SK-N-SH treated with all-trans-retinoic acid at 6 μM for 48 hours (cell line): ENCODE data around the gene POLK.

ENCODE experiments used
- ATAC-seq: fragments of 200-7000 bp; cut with Tn5 transposase; 3 replicates; pipeline ENCODE4 v1.9.1; 2020; ENCODE audit warnings: mild to moderate bottlenecking, moderate library complexity
- ARNTL ChIP-seq: fragments of 450-650 bp; formaldehyde crosslinking; IDR thresholded peaks from 2 replicates; pipeline ENCODE4 v1.5.0; 2020; ENCODE audit warnings: low read depth, mild to moderate bottlenecking, moderate library complexity, borderline replicate concordance
- CSDC2 ChIP-seq: fragments of 250-450 bp; sonication (Bioruptor Pico); IDR thresholded peaks from 2 replicates; pipeline ENCODE4 v1.5.0; 2020; ENCODE audit warnings: mild to moderate bottlenecking, moderate library complexity
- CSRNP3 ChIP-seq: fragments of 250-450 bp; sonication (Bioruptor Pico); IDR thresholded peaks from 2 replicates; pipeline ENCODE4 v1.5.1; 2021; ENCODE audit warnings: mild to moderate bottlenecking, moderate library complexity
- ESRRG ChIP-seq: fragments of 250-450 bp; sonication (Bioruptor Pico); IDR thresholded peaks from 2 replicates; pipeline ENCODE4 v1.6.1; 2021; ENCODE audit warnings: mild to moderate bottlenecking
- ISL1 ChIP-seq: fragments of 250-450 bp; sonication (Bioruptor Pico); IDR thresholded peaks from 2 replicates; pipeline ENCODE4 v2.1.2; 2022; ENCODE audit warnings: mild to moderate bottlenecking, moderate library complexity
- PATZ1 ChIP-seq: fragments of 250-450 bp; sonication (Bioruptor Pico); IDR thresholded peaks from 2 replicates; pipeline ENCODE4 v1.8.0; 2020; ENCODE audit warnings: mild to moderate bottlenecking, moderate library complexity, borderline replicate concordance
- PPARA ChIP-seq: fragments of 250-450 bp; sonication (Bioruptor Pico); IDR thresholded peaks from 2 replicates; pipeline ENCODE4 v1.5.0; 2020; ENCODE audit warnings: mild to moderate bottlenecking, borderline replicate concordance
- RARB ChIP-seq: fragments of 250-450 bp; sonication (Bioruptor Pico); IDR thresholded peaks from 2 replicates; pipeline ENCODE4 v1.8.0; 2021; ENCODE audit warnings: mild to moderate bottlenecking, moderate library complexity
- TCF4 ChIP-seq: fragments of 250-450 bp; sonication (Bioruptor Pico); IDR thresholded peaks from 2 replicates; pipeline ENCODE4 v1.8.0; 2021; ENCODE audit warnings: mild to moderate bottlenecking, moderate library complexity, borderline replicate concordance
- TOX ChIP-seq: fragments of 250-450 bp; sonication (Bioruptor Pico); IDR thresholded peaks from 2 replicates; pipeline ENCODE4 v1.8.0; 2021; ENCODE audit warnings: mild to moderate bottlenecking, moderate library complexity, borderline replicate concordance
- TSHZ2 ChIP-seq: fragments of 250-450 bp; sonication (Bioruptor Pico); IDR thresholded peaks from 2 replicates; pipeline ENCODE4 v1.5.0; 2020; ENCODE audit warnings: mild to moderate bottlenecking, moderate library complexity
- ZC3H10 ChIP-seq: fragments of 250-450 bp; sonication (Bioruptor Pico); IDR thresholded peaks from 2 replicates; pipeline ENCODE4 v1.5.1; 2021; ENCODE audit warnings: mild to moderate bottlenecking, moderate library complexity
- ZFP3 ChIP-seq: fragments of 250-450 bp; sonication (Bioruptor Pico); IDR thresholded peaks from 2 replicates; pipeline ENCODE4 v1.5.0; 2020; ENCODE audit warnings: mild to moderate bottlenecking, moderate library complexity
- ZNF565 ChIP-seq: fragments of 450-650 bp; formaldehyde crosslinking; conservative IDR thresholded peaks from 2 replicates; pipeline ENCODE4 v1.5.0; 2020; ENCODE audit warnings: low read depth, mild to moderate bottlenecking, moderate library complexity
- ZNF70 ChIP-seq: fragments of 450-650 bp; formaldehyde crosslinking; IDR thresholded peaks from 2 replicates; pipeline ENCODE4 v1.5.0; 2020; ENCODE audit warnings: mild to moderate bottlenecking, moderate library complexity
- TF ChIP-seq, protein P1 (sequence below): fragments of 250-450 bp; sonication (Bioruptor Pico); IDR thresholded peaks from 2 replicates; pipeline ENCODE4 v1.5.1; 2020; ENCODE audit warnings: low read depth, mild to moderate bottlenecking, moderate library complexity

The POLK gene

GRCh38 chr5:75617736-75618352, 106.2 kb downstream of the POLK start:
- no peak for TF ChIP-seq TCF4
- ATAC-seq = peak; percentile 33; the same call in 1 of the 3 replicates

DNA sequence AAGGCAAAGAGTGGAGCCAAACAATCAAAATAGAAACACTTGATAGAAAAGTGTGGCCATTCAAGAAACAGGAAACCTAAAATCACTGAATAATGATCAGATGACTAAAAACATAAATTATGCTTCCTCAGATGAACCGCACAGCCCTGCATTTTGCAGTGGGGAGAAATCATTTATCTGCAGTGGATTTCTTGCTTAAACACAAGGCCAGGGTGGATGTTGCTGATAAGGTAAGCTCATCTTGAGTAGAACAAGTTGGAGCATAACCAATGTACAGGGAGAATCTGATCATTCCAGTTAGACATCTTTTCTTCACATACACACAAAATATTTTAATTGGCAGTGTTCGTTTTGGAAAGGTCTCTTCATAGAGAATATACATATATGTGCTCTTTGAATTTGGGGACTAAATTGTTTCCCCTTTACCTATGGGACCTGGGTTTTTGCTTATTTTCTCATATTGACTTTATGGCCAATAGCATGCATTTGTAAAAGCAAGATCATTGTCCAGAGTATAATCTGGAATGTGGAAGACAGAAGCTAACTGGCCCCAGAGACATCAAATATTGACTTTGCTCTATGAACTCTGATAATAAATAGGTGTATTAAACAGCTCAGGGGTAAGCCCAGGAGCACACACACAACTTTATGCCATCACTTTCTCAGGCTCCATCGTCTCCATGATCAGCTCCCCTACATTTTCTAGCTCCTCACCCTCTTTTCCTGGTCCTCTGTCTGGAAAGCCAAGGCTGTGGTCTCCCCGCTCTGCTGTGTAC, 108.7 kb downstream of the POLK start:
- TF ChIP-seq ZNF565 (no peak), CSDC2 (CRISPR knock-in tag) (no peak), ZFP3 (CRISPR knock-in tag) (no peak), PATZ1 (CRISPR knock-in tag) (no peak), ZNF70 (no peak), TCF4 (no peak), RARB (no peak), TSHZ2 (CRISPR knock-in tag) (no peak), CSRNP3 (CRISPR knock-in tag) (no peak), TOX (CRISPR knock-in tag) (no peak), ARNTL (CRISPR knock-in tag) (no peak), PPARA (CRISPR knock-in tag) (no peak)
- TF ChIP-seq, protein P1, sequence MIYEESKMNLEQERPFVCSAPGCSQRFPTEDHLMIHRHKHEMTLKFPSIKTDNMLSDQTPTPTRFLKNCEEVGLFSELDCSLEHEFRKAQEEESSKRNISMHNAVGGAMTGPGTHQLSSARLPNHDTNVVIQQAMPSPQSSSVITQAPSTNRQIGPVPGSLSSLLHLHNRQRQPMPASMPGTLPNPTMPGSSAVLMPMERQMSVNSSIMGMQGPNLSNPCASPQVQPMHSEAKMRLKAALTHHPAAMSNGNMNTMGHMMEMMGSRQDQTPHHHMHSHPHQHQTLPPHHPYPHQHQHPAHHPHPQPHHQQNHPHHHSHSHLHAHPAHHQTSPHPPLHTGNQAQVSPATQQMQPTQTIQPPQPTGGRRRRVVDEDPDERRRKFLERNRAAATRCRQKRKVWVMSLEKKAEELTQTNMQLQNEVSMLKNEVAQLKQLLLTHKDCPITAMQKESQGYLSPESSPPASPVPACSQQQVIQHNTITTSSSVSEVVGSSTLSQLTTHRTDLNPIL (CRISPR knock-in tag) = no peak
- ATAC-seq = no peak

DNA sequence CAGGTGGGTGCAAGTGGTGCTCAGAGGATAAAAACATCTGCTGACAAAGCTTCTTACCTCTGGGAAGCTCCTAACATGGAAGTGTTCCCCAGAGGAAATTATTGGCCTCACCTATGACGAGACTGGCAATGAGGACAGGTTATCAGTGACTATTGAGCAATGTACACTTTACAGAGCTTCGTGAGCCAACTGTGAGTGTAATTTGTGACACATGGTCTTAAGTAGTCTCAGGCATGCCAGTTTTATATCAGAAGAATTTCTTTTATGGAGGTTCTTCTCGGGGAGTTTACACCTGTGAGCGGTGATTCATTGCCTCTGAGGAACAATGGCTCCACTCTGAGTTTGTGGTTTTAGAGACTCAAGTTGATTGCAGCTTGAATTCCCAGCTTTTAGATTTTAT, 110.9 kb downstream of the POLK start:
- no peak for TF ChIP-seq ESRRG (CRISPR knock-in tag)
- TF ChIP-seq ISL1 (CRISPR knock-in tag) = 0 out of 2 replicates have a peak, but pooled peaks have one; percentile 6
- TF ChIP-seq, protein P1 (CRISPR knock-in tag) = no peak
- TF ChIP-seq, all 23 proteins: peak for 1
- no peak for ATAC-seq

- TF ChIP-seq ZC3H10 (no peak), PATZ1 (CRISPR knock-in tag) (no peak)
- ATAC-seq = peak; percentile 45; the same call in 2 of the 3 replicates
Observed at GRCh38 chr5:75623846-75624245, 112.2 kb downstream of the POLK start.
